NCI-H748 (cell line): ENCODE data around the gene FLT1.

Source experiments
- DNase-seq: peaks from one replicate; lab custom pipeline; 2025; ENCODE audit not compliant: unreplicated experiment; lab: John Stamatoyannopoulos, UW

The FLT1 gene

DNA sequence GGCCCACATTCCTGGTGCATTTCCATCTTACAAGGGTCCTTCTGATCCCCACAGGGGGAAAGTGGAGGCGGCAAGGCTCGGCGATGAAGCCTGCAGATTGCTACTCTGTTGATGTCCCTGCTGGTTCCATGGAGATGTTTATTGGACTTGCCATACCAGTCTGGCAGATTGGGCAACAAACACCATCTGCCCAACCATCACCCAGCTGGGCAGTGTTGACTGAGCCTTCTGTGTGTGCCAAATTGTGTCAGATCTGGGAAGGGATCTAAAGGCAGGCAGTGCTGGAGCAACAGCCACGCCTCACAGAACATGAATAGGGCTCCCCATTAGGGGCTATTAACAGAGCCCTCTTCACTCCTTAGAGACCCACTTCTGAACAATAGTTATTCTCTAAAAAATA, 35.0 kb downstream of the FLT1 start:
- peak; percentile 71 for DNase-seq

DNA sequence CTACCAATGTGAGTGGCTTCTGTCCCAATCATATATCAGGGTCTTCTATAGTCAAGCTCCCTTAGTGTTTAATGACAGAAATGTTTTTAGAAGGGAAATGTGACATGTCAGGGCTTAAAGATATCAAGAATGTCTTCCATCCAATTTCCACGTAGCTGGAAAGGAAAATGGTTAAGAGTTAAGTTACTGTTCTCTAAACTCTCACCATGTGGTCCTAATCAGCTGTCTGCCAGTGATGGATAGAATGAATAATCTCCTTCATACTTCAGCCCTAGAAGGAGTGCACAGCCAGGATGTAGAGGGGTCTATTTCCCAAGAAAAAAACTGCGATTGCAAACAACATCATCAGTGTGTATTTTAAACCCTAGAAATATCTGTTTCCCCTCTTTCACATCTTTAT, 36.3 kb downstream of the FLT1 start:
- no peak for DNase-seq

DNA sequence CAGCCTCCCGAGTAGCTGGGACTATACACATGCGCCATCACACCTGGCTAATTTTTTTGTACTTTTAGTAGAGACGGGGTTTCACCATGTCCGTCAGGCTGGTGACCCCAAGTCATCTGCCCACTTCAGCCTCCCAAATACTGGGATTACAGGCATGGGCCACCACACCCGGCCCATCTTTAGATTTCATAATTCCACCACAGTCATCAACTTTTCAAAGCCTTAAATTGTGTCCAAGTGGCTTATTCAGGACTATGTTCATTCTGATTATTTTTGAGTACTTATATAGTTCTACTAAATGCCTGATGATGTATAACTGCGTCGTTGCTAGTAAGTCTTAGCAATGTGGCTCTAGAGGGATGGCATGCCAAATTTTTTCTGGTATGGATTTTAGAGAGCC, 36.9 kb downstream of the FLT1 start:
- DNase-seq, result no peak

DNA sequence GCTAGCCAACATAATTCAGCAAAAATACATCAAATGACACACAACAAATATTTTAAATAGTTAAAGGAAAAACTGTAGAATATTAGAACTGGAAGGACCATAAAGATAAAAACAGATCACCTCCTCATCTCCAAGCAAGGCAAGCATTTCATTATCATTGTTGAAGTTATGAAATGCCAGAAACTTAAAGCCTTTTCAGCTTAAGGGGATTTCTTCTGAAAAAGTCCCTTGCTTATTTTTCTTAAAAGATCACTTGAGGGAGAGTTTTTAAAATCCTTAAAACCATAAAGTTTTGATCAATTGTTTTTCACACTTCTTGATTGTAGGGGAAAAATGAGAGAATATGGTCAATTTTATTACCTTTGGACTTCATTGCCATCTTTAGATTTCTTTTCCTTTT, 37.4 kb downstream of the FLT1 start:
- no peak for DNase-seq

DNA sequence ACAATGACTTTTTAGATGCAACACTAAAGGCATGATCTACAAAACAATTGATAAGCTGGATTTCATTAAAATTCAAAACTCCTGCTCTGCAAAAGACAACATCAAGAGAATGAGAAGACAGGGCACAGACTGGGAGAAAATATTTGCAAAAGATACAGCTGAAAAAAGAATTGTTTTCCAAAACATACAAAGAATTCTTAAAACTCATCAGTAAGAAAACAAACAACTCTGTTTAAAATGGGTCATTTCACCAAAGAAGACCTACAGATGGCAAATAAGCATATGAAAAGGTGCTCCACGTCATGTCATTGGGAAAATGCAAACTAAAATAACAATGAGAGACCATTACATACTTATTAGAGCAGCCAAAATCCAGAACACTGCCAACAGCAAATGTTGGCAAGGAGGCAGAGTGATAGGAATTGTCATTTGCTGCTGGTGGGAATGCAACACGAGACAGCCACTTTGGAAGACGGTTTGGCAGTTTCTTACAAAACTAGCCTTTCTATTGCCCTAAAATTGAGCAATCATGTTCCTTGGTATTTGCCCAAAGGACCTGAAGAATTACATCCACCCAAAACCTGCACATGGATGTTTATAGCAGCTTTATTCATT, 39.2 kb downstream of the FLT1 start:
- DNase-seq, result no peak

DNA sequence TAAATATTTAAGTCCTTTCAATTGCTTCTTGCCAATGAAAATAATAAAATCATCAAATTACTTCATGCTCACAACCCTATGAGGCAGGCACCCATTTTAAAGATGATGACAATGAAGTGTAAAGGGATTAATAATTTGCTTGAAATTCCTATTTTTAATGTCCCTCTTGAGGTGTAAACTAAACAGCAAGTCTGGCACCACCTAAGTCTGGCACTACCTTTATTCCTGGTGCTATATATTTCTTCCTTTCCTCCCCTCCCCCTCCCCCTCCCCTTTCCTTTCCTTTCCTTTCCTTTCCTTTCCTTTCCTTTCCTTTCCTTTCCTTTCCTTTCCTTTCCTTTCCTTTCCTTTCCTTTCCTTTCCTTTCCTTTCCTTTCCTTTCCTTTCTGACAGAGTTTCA, 42.2 kb downstream of the FLT1 start:
- DNase-seq, result no peak

DNA sequence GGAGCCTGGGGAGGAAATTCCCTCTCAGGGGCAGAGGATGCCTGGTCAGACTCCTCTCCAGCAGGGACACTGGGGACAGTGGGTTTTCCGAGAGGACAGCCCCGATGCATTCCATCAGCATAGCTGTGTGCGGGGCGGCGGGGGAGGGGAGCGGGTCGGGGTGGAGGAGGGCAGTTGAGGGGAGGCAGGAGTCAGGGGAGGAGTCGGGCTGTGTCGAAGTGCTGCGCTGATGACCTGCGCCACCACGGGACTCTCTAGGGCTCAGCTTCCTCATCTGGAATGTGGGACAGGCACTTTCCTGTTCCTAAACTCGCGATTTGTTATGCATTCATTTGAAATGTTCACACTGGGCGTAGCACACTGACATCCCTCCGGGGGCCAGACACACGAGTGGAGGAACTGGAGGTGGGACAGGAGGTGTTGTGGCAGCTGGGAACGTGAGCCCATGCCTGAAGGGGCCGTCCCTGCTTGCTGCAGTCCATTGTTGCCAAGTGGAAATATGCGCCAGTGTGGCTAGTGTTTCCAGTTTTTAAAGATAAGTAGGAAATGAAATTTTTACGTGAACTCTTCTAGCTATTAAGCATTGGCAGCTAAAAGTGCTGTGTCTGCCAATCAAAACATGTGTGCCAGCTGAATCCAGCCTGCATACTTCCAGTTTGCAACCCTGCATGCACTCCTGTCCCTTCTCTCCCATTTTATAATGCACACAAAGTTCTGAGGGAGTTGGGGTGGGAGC, 43.3 kb downstream of the FLT1 start:
- DNase-seq, result no peak

DNA sequence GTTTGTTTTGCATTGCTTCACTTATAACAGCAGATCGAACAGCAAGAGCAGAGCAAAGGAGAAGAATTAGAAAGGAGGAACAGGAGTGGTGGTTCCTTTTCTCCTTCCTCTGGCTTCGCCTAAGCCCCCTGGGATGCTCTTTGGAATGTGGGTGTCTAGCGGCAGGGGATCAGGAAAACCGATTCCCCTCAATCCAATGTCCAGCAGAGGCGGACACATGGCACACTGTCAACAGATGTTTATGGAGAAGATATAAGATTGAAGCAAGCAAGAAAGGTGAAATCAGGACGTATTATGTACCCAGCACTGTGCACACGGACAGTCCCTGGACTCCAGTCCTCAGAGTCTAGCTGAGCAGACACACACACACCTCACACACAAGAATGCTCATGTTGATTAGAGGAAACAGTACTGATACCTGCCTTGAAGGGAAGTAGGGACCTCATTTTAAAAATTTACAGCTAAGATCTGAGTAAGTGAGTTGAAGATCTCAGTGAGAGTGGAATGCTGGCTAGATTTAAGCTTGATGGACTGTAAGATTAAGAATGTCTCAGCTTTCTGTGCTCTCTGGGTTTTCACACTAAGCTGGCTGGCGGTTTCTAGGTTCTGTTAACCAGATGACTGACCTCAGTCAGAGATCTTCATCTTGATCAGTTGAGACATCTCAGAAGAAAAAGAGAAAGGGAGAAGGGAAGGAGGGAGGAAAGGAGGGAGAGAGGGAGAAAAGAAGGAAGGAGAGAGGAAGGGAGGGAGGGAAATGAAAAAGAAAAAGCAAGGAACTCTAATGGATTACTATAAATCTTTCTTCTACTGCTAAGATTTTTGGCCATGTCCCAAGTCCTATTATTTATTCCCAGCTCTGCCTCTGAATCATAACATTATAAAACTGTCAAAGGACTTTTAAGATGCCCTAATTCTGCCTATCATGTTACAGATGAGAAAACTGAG, 44.8 kb downstream of the FLT1 start:
- DNase-seq, result no peak

DNA sequence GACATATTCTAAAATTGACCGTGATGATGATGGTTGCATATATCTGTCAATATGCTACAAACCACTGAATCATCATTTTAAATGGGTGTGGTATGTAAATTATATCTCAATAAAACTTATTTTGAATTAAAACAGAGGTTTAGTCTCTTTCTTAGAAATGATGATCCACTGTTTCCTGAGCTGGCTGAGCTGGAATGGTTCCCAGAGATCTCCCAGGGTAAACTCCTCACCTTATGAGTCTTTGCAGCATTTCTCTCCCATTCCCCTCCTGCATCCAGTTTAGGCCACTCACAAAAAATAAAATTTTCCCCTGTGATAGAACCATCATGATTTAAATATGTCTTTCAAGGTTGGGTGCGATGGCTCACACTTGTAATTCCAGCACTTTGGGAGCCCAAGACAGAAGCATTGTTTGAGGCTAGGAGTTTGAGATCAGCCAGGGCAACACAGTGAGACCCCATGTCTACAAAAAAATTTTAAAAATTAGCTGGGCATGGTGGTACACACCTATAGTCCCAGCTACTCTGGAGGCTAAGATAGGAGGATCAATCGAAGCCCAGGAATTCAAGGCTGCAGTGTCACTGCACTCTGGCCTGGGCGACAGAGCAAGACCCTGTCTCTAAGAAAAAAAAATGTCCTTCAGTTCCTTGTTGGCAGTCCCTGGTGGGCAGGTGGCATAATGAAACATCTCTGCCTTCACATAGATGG, 46.1 kb downstream of the FLT1 start:
- no peak for DNase-seq

DNA sequence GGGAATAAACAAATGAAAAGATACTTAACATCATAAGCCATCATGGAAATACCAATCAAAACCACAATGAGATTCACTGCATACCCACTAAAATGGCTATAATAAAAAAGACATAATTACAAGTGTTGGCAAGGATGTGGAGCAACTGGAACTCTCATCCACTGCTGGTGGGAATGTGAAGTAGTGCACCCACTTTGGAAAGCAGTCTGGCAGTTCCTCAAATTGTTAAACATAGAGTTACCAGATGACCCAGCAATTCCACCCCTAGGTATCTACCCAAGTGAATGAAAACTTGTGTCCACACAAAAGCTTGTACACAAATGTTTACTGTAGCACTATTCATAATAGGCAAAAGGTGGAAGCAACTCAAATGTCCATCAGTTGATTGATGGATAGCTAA, 46.9 kb downstream of the FLT1 start:
- DNase-seq, result no peak

DNA sequence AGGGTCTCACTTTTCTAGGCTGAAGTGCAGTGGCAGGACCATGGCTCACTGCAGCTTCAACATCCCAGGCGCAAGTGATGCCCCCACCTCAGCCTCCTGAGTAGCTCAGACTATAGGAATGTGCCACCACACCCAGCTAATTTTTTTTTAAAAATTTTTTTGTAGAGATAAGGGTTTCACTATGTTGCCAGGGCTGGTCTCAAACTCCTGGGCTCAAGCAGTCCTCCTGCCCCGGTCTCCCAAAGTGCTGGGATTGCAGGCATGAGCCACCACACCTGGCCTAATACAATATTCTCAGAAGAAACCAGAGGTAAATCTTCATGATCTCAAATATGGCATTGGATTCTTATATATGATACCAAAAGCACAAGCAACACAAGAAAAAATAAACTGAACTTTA, 47.7 kb downstream of the FLT1 start:
- no peak for DNase-seq

DNA sequence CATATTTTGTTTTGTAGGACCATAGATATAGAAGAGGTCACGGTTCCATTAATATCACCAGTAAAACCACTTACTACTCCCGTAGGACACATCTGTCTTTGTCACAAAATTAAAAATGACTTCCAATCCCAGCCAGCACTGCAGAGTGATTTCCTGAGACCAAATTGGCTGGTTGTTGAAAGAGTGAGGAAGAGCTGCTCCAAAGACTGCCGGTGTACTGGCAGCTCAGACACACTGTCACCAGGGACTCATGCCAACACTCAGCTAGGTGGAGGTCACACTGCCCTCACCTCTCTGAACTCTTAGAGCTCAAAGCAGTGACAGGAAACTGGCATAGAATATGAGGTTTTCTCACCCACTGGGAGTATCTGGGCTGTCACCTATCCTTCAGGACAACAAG, 52.1 kb downstream of the FLT1 start:
- no peak for DNase-seq

DNA sequence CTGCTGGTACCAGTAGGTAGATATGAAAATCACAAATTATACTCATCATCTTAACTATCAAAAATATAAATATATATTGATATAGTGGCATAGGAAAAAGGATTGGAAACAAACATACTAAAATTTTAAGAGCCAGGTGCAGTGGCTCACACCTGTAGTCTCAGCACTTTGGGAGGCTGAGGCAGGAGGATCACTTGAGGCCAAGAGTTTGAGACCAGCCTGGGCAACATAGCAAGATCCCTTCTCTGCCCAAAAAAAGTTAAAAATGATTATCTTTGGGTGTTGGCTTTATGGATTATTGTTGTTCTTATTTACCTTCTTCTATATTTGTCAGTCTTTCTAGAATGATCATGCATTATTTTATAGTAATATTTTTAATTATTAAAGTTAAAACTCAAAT, 53.4 kb downstream of the FLT1 start:
- no peak for DNase-seq

DNA sequence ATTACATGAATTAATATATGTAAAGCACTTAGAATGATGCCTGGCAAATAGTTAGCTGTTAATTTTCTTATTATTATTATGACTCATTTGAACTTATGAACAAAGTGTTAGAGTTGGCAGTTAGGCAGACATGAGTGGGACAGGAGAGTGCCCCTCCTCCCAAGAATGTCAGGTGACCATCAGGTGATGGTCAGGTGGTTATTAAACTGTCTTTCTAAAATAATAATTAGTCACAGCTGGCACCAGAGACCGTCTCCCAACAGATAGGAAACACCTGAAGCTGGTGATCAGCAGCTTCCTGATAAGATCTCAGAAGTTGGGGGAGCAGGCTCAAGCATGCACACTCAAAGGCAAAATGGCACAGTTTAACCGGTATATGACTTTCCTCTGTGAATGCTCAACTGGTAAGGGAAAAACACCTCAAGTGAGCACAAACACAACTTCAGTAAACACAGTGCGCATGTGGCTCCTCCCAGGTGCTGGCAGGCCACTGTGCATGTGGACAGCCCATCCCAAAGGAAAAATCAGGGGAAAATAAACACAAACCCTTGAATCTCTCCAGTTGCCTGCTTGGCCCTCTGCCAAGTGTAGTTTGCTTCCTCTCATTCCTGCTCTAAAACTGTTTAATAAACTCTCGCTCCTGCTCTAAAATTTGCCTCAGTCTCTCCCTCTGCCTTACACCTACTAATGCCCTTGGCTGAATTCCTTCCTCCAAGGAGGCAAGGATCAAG, 54.0 kb downstream of the FLT1 start:
- DNase-seq, result no peak

DNA sequence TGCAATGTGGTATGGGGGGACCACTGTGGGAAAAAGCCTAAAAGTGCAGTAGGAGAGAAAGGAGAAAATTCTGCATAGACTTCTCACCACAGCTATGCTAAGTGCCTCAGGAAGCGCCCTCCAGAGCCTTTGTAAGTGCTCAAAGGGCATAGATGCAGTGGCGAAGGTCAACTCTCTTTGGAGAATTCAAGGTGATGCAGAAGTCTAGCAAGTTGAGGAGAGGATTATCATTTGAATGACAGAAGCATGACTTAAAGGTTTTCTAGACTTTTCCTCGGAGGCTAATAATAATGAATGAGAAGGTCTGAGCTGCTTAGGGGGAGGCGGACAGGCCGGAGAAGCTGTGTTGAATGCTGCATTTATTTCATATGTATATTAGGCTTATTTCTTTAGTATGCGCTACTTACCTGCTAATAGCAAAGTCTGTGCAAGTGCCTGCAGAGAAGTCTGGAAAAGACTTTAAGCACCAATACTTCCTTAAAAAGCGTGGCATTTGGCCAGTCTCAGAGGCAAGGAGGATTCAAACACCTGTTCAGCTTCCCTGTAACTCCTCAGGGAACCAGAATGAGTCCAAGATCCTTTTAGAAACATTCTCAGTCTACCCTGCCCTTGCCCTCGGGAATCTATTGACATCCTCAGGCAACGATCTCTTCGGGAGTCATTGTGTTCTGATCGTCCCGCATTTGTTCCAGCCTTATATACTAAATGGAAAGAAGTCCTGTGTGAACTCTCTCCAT, 56.2 kb downstream of the FLT1 start:
- no peak for DNase-seq

DNA sequence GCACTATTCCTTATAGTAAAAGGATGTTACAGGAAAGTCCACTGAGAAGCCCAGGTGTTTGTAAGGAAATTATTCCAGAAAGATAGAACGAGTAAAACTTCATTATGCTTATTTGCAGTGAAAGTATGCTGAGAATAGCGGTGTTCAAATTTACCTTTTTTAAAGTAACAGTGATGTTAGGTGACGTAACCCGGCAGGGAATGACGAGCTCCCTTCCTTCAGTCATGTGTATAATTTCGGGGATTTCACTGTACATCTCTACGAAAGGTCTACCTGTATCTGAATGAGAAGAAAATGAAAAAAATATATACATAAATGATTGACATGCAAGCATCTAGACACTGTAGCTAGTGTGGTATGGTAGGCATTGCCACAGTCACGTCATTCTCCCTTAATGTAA, 56.9 kb downstream of the FLT1 start:
- no peak for DNase-seq

DNA sequence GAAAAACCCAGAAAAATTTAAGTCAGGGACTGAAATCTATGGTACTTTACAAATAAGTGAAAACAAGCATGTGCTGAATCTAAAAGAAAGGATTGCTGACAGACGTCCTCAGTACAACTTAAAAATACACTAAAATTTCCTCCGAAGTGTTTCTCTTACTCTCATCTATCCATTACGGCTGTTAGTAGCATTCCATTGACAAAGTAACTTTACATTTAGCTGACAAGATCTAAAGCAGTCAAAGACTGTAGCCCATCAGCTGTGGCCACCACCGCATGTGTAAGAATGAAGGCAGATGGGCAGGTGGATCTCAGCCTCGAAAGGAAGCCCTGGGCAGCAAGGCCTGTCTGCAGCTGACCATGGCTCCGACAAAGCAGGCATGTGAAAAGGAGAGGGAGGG, 59.0 kb downstream of the FLT1 start:
- DNase-seq, result no peak

DNA sequence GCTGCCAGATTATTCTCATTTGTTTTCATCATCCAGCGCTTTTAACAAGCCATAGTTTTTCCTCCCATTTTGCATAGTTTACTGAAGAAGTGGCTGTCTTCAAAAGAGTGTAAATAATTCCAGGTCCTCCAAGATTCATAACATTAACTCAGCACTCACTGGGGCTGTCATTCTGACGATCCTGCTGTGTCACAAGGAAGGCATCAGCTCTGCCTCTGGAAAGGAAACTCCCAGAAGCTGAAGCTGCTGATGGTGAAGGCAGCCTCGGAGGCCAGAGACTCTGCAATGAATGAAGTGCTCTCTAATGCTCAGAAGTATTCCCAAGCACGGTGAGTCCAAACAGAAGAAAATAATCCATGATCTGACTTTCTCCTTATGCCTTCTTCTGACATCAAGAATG, 60.0 kb downstream of the FLT1 start:
- no peak for DNase-seq

DNA sequence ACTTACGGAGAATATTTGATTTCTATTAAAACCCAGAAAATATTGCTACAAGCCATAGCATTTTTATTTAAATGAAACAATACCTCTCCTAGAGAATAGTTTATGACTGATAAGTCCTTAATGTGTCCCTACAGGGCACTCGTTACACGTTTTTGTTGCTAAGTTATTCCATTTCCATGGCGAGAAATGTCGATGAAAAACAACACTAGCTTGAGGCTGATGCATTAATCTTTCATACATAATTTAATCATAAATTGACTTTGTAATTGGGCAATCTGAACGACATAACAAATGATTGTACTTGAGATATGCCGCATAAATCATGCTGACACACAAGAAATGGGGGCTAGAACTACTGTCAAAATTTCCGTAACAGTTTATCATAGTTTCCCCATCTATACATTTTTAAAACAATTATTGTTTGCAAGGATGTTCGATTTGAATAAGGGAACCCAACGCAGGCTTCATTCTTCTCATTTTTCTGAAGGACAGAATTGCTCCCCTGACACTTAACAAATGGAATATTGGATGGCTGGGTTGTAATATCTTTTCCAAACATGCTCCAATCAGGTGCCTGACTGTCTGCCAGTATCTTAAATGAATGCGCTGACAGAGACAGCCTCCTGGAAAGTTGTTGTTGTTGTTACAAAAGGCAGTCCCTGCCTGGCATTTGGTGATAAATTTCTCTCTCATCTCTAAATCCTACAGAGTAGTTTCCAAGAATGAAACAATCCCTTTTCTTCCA, 61.9 kb downstream of the FLT1 start:
- DNase-seq, result no peak
